Endodermal cell (in vitro differentiated cells): ENCODE results near the gene CFAP65. TPM values are rescaled to one million over a fixed set of nuclear protein-coding genes. Genes with fewer than 3 reads are reported as not detected.

Source experiments
- DNase-seq: peaks from one replicate; pipeline ENCODE4 v3.0.0-alpha.2; 2017
- H3K27ac ChIP-seq: 2 replicates; pipeline ENCODE4 v1.5.1; 2013; ENCODE audit warnings: mild to moderate bottlenecking, low read depth, low read length, moderate library complexity
- H3K27me3 ChIP-seq: 2 replicates; pipeline ENCODE4 v1.6.1; 2013; ENCODE audit warnings: mild to moderate bottlenecking, low read length, moderate library complexity; ENCODE audit not compliant: insufficient read depth, control insufficient read depth, poor library complexity, severe bottlenecking
- H3K36me3 ChIP-seq: 2 replicates; pipeline ENCODE4 v1.7.0; 2013; ENCODE audit warnings: mild to moderate bottlenecking, low read length, moderate library complexity; ENCODE audit not compliant: control insufficient read depth, insufficient read depth
- H3K4me1 ChIP-seq: one replicate; pipeline ENCODE4 v1.7.0; 2013; ENCODE audit warnings: low read length; ENCODE audit not compliant: control insufficient read depth, insufficient read depth
- H3K4me3 ChIP-seq: 2 replicates; pipeline ENCODE4 v1.5.1; 2013; ENCODE audit warnings: mild to moderate bottlenecking, low read length, moderate library complexity
- H3K9ac ChIP-seq: 2 replicates; pipeline ENCODE4 v1.6.1; 2013; ENCODE audit warnings: mild to moderate bottlenecking, low read length, moderate library complexity; ENCODE audit not compliant: poor library complexity, severe bottlenecking; ENCODE audit errors: extremely low read depth
- H3K9me3 ChIP-seq: 2 replicates; pipeline ENCODE4 v1.6.1; 2013; ENCODE audit warnings: mild to moderate bottlenecking, low read length, moderate library complexity; ENCODE audit not compliant: control insufficient read depth
- H3K27ac Mint-ChIP-seq: 2 replicates; pipeline ENCODE4 v1.8.0; 2020; ENCODE audit warnings: mixed read lengths
- H3K27me3 Mint-ChIP-seq: 2 replicates; pipeline ENCODE4 v1.8.0; 2021; ENCODE audit warnings: mild to moderate bottlenecking, mixed read lengths; ENCODE audit not compliant: insufficient read depth
- H3K36me3 Mint-ChIP-seq: 2 replicates; pipeline ENCODE4 v1.8.0; 2020; ENCODE audit warnings: low read depth, mixed read lengths
- H3K4me1 Mint-ChIP-seq: 2 replicates; pipeline ENCODE4 v1.8.0; 2020; ENCODE audit warnings: mixed read lengths
- H3K4me3 Mint-ChIP-seq: 2 replicates; pipeline ENCODE4 v1.8.0; 2020; ENCODE audit warnings: mild to moderate bottlenecking, moderate library complexity, mixed read lengths
- H3K9me3 Mint-ChIP-seq: 2 replicates; pipeline ENCODE4 v1.8.0; 2020; ENCODE audit warnings: mild to moderate bottlenecking, mixed read lengths
- WGBS, 2 experiments: methylation state at CpG; one replicate each; pipeline versions ENCODE4 v1.1.5 to v1.1.7; 2013; ENCODE audit warnings: missing lambda C conversion rate in 2 of 2, mixed read lengths in 1 of 2; ENCODE audit not compliant: insufficient coverage in 1 of 2, insufficient read length in 1 of 2; 5-methylcytosine and 5-hydroxymethylcytosine counted together
- total RNA-seq, 2 donors: library from RNA; stranded (reverse); fragmentation: NEBNext Ultra II Directional in 1 of 2; extraction: Animal tissue kit (Norgen Biotek cat#: 25700) in 1 of 2; gene quantifications; 2 replicates in 1 of 2; 3 replicates in 1 of 2; pipeline ENCODE4 v1.2.1, GENCODE V29; 2021
- TF ChIP-seq, protein P1 (sequence below): fragments of 200-600 bp; sonication (generic); conservative IDR thresholded peaks from 2 replicates; pipeline ENCODE4 v1.5.0; 2021; ENCODE audit warnings: antibody characterized with exemption, mild to moderate bottlenecking

CFAP65 gene
- total RNA-seq, 2 donors from 2014 or later, result 0.84 to 1.5 TPM

- Histone ChIP-seq H3K27ac (no peak overlapping the region), H3K4me1 (no peaks in the 10 kb centered on the region), H3K9ac (no peak overlapping the region), H3K9me3 (no peaks in the 10 kb centered on the region), H3K4me3 (no peak overlapping the region), H3K27me3 (peaks cover 78% of the 10 kb centered on the region), H3K36me3 (no peaks in the 10 kb centered on the region)
- no peak for DNase-seq
- Mint-ChIP-seq H3K9me3 (no peaks in the 10 kb centered on the region), H3K27me3 (peaks cover 89% of the 10 kb centered on the region), H3K27ac (no peak overlapping the region), H3K4me3 (no peak overlapping the region), H3K36me3 (no peaks in the 10 kb centered on the region), H3K4me1 (peaks cover 5% of the 10 kb centered on the region)
- TF ChIP-seq, protein P1, sequence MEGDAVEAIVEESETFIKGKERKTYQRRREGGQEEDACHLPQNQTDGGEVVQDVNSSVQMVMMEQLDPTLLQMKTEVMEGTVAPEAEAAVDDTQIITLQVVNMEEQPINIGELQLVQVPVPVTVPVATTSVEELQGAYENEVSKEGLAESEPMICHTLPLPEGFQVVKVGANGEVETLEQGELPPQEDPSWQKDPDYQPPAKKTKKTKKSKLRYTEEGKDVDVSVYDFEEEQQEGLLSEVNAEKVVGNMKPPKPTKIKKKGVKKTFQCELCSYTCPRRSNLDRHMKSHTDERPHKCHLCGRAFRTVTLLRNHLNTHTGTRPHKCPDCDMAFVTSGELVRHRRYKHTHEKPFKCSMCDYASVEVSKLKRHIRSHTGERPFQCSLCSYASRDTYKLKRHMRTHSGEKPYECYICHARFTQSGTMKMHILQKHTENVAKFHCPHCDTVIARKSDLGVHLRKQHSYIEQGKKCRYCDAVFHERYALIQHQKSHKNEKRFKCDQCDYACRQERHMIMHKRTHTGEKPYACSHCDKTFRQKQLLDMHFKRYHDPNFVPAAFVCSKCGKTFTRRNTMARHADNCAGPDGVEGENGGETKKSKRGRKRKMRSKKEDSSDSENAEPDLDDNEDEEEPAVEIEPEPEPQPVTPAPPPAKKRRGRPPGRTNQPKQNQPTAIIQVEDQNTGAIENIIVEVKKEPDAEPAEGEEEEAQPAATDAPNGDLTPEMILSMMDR, result no peak
- WGBS, 2 experiments, result 79 to 83% methylated on average over 3 to 4 of the region's 4 CpGs
Observed at GRCh38 chr2:218957671-218958070, 83.6 kb downstream of the CFAP65 start.

GRCh38 chr2:218956039-218956438, 85.3 kb downstream of the CFAP65 start:
- Mint-ChIP-seq H3K9me3 (peaks cover 3% of the 10 kb centered on the region), H3K4me1 (peaks cover under 1% of the 10 kb centered on the region), H3K4me3 (no peak overlapping the region)

GRCh38 chr2:218954541-218955300, 86.6 kb downstream of the CFAP65 start:
- no peak overlapping the region for H3K4me3 Mint-ChIP-seq
- TF ChIP-seq, protein P1, result no peak
- DNase-seq, result no peak
- H3K4me1 ChIP-seq, result no peaks in the 10 kb centered on the region
- no peak overlapping the region for H3K9ac ChIP-seq
- peaks cover 76% of the 10 kb centered on the region for H3K27me3 Mint-ChIP-seq
- H3K36me3 ChIP-seq, result no peaks in the 10 kb centered on the region
- 90 to 91% methylated on average over 4 to 8 of the region's 8 CpGs for WGBS, 2 experiments
- peaks cover 3% of the 10 kb centered on the region for H3K9me3 Mint-ChIP-seq
- no peak overlapping the region for H3K27ac ChIP-seq
- H3K36me3 Mint-ChIP-seq, result no peaks in the 10 kb centered on the region
- H3K9me3 ChIP-seq, result no peaks in the 10 kb centered on the region
- H3K4me1 Mint-ChIP-seq, result no peaks in the 10 kb centered on the region
- H3K27me3 ChIP-seq, result peaks cover 50% of the 10 kb centered on the region
- H3K4me3 ChIP-seq, result no peak overlapping the region
- no peak overlapping the region for H3K27ac Mint-ChIP-seq

More at GRCh38 chr2:218956039-218956438, 85.3 kb downstream of the CFAP65 start:
- H3K27me3 ChIP-seq, result peaks cover 63% of the 10 kb centered on the region
- no peak overlapping the region for H3K27ac Mint-ChIP-seq
- no peak overlapping the region for H3K4me3 ChIP-seq
- no peak for DNase-seq
- H3K27ac ChIP-seq, result no peak overlapping the region
- WGBS, 2 experiments, result 75% methylated on average over 1 of the region's 1 CpG; no CpG with 5 or more reads in 1 of the 2 experiments
- TF ChIP-seq, protein P1, result no peak
- H3K36me3 ChIP-seq, result no peaks in the 10 kb centered on the region
- no peaks in the 10 kb centered on the region for H3K36me3 Mint-ChIP-seq
- no peaks in the 10 kb centered on the region for H3K9me3 ChIP-seq
- no peak overlapping the region for H3K9ac ChIP-seq
- H3K4me1 ChIP-seq, result no peaks in the 10 kb centered on the region
- H3K27me3 Mint-ChIP-seq, result peaks cover 80% of the 10 kb centered on the region
